ENCODE results near the gene MBD1. TPM values are rescaled to one million over a fixed set of nuclear protein-coding genes. Genes with fewer than 3 reads are reported as not detected.
A peak's percentile ranks its signal among the peaks of the same experiment; 100 is the strongest.

MBD1 gene
- total RNA-seq, 1 experiment from 2014 or later = 70.8 TPM

DNA sequence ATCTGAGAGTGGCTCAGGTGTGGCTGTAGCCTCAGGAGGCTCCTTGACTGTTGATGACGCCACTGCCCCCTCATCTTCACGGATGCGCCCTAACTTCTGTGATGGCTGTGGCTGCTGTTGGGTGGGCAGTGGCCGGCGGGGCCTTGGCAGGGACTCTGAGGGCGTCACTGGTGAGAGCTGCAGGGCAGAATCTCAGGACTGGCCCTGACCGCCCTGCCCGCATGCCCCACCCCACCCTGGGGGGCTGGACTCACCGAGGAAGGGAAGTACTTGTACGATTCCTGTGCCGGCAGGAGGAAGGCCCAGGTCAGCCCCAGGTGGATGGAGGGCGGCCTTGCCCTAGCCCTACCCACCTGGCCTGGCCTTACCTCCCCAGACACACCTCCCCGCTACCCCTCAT is 3.7 kb upstream of the MBD1 start:
- Histone ChIP-seq H3K36me3 (ENCODE audit: insufficient read depth, low read length, poor library complexity, severe bottlenecking) (peaks cover 26% of the 10 kb centered on the region), H3K27me3 (replicated peaks; ENCODE audit: insufficient read depth, low read depth, low read length, poor library complexity) (no peaks in the 10 kb centered on the region), H3K9me3 (ENCODE audit: low read depth, low read length, poor library complexity, severe bottlenecking) (no peaks in the 10 kb centered on the region), H3K4me3 (ENCODE audit: low read depth, low read length, poor library complexity, severe bottlenecking) (no peak overlapping the region), H3K4me1 (ENCODE audit: insufficient read depth, low read length, poor library complexity, severe bottlenecking) (peaks cover 13% of the 10 kb centered on the region), H3K27ac (ENCODE audit: low read depth, low read length, poor library complexity, severe bottlenecking) (no peak overlapping the region)
- TF ChIP-seq, protein P1, sequence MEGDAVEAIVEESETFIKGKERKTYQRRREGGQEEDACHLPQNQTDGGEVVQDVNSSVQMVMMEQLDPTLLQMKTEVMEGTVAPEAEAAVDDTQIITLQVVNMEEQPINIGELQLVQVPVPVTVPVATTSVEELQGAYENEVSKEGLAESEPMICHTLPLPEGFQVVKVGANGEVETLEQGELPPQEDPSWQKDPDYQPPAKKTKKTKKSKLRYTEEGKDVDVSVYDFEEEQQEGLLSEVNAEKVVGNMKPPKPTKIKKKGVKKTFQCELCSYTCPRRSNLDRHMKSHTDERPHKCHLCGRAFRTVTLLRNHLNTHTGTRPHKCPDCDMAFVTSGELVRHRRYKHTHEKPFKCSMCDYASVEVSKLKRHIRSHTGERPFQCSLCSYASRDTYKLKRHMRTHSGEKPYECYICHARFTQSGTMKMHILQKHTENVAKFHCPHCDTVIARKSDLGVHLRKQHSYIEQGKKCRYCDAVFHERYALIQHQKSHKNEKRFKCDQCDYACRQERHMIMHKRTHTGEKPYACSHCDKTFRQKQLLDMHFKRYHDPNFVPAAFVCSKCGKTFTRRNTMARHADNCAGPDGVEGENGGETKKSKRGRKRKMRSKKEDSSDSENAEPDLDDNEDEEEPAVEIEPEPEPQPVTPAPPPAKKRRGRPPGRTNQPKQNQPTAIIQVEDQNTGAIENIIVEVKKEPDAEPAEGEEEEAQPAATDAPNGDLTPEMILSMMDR (conservative IDR thresholded peaks at IDR 0.05; ENCODE audit: low read depth, low read length) = no peak
- no peak for TF ChIP-seq EZH2 (IDR thresholded peaks at IDR 0.05; ENCODE audit: borderline replicate concordance, low read depth, low read length, poor library complexity, severe bottlenecking)
- DNase-seq (ENCODE audit: low spot score) = no peak
- intact Hi-C loops (cut with micrococcal nuclease; ENCODE audit: unreplicated experiment) = no loop called here
- POLR2A ChIA-PET (ENCODE audit: low non-redundant PET) = no interaction called here
- BruUV-seq (replicated peaks) = no TSS peak
- CTCF ChIA-PET = no interaction called here

DNA sequence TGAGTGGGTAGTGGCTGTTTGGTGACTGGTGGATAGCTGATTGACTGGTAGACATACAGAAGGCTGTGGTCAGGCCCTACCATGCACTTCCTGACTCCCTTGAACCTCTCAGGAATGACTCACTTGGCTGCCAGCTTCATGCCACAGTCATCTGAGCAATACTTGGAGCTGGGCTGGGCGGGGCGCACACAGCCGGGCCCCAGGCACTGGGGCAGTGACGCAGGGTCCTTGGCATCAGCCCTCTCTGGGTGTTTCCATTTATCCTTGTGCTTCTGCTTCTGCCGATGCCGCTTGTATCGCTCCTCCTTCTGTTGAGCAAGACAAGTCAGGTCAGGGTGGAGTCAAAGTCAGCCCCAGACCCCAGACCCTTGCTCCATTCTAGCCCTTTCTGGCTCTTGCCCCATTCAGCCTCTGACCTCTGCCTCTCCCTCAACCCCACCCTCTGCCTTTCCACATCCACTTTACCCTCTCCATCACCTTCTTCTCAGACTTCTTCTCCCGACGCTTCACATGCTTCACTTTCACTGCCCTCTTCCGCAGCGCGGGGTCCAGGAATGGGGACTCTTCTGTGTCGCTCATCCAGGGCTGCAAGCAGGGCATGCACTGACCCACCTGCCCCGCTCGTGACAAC is 3.0 kb upstream of the MBD1 start:
- Histone ChIP-seq H3K27me3 (replicated peaks; ENCODE audit: insufficient read depth, low read depth, low read length, poor library complexity) (no peaks in the 10 kb centered on the region), H3K36me3 (ENCODE audit: insufficient read depth, low read length, poor library complexity, severe bottlenecking) (peaks cover 27% of the 10 kb centered on the region), H3K27ac (ENCODE audit: low read depth, low read length, poor library complexity, severe bottlenecking) (no peak overlapping the region), H3K4me3 (ENCODE audit: low read depth, low read length, poor library complexity, severe bottlenecking) (no peak overlapping the region), H3K9me3 (ENCODE audit: low read depth, low read length, poor library complexity, severe bottlenecking) (no peaks in the 10 kb centered on the region), H3K4me1 (ENCODE audit: insufficient read depth, low read length, poor library complexity, severe bottlenecking) (peaks cover 15% of the 10 kb centered on the region)
- POLR2A ChIA-PET (ENCODE audit: low non-redundant PET) = no interaction called here
- TF ChIP-seq EZH2 (IDR thresholded peaks at IDR 0.05; ENCODE audit: borderline replicate concordance, low read depth, low read length, poor library complexity, severe bottlenecking) = no peak
- TF ChIP-seq, protein P1 (conservative IDR thresholded peaks at IDR 0.05; ENCODE audit: low read depth, low read length) = no peak
- no peak for DNase-seq (ENCODE audit: low spot score)
- intact Hi-C loops (cut with micrococcal nuclease; ENCODE audit: unreplicated experiment) = no loop called here
- BruUV-seq (replicated peaks) = TSS peak; percentile 19
- CTCF ChIA-PET = no interaction called here

DNA sequence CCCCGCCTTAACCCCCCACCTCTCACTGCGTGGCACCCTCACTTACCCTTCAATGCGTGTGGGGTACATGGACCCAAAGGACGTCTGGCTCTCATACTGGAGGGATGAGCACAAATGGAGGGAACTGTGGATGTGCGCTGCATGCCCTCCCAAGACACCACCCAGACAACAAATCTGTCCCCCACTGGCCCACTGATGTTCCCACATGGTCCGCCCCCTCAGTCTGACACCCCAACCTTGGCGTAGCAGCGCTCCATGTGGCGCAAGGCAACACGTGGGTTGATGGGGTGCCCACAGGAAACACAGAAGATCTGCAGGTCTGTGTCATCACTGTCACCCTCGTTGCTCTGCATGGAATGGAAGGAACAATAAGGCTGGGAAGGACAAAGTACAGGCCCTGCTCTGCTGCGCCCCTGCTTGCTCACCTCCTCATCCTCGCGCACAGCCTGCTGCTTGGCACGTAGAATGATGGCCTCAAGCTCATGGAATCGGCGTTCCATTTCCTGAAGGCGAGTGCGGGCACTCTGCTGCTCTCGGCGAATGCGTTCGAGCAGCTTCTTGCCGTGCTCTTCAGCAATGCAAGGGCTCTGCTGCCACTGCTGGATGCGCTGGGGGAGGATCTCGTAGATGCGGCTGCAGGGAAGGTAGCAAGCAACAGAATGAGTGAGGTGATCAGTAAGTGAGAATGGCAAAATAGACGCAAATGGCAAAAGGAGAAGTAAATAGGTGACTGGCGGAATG is 2.3 kb upstream of the MBD1 start:
- CTCF ChIA-PET = no interaction called here
- no peak overlapping the region for H3K4me3 ChIP-seq (ENCODE audit: low read depth, low read length, poor library complexity, severe bottlenecking)
- intact Hi-C loops (cut with micrococcal nuclease; ENCODE audit: unreplicated experiment) = no loop called here

More for the DNA sequence above, 2.3 kb upstream of the MBD1 start:
- H3K27me3 ChIP-seq (replicated peaks; ENCODE audit: insufficient read depth, low read depth, low read length, poor library complexity) = no peaks in the 10 kb centered on the region
- H3K36me3 ChIP-seq (ENCODE audit: insufficient read depth, low read length, poor library complexity, severe bottlenecking) = peaks cover 30% of the 10 kb centered on the region
- DNase-seq (ENCODE audit: low spot score) = no peak
- H3K4me1 ChIP-seq (ENCODE audit: insufficient read depth, low read length, poor library complexity, severe bottlenecking) = peaks cover 15% of the 10 kb centered on the region
- POLR2A ChIA-PET (ENCODE audit: low non-redundant PET) = no interaction called here
- no TSS peak for BruUV-seq (replicated peaks)
- no peak for TF ChIP-seq EZH2 (IDR thresholded peaks at IDR 0.05; ENCODE audit: borderline replicate concordance, low read depth, low read length, poor library complexity, severe bottlenecking)
- TF ChIP-seq, protein P1 (conservative IDR thresholded peaks at IDR 0.05; ENCODE audit: low read depth, low read length) = no peak
- H3K27ac ChIP-seq (ENCODE audit: low read depth, low read length, poor library complexity, severe bottlenecking) = no peak overlapping the region
- H3K9me3 ChIP-seq (ENCODE audit: low read depth, low read length, poor library complexity, severe bottlenecking) = no peaks in the 10 kb centered on the region

All from A673 (cell line).